ENCODE results near the gene ATP1A3. TPM values are rescaled to one million over a fixed set of nuclear protein-coding genes. Genes with fewer than 3 reads are reported as not detected.

Gene ATP1A3
- total RNA-seq, 4 donors from 2014 or later: 0.13 TPM; not detected in 3

- WGBS, 2 donors: 85 to 90% methylated on average over 11 of the region's 11 CpGs
- no peaks in the 10 kb centered on the region for H3K9me3 ChIP-seq
- H3K27me3 ChIP-seq: no peaks in the 10 kb centered on the region
- no peak overlapping the region for H3K27ac ChIP-seq
- no peaks in the 10 kb centered on the region for H3K36me3 ChIP-seq
- H3K4me1 ChIP-seq: no peaks in the 10 kb centered on the region
- no peak for TF ChIP-seq POLR2A (IDR thresholded peaks at IDR 0.05)
- TF ChIP-seq, protein P1, sequence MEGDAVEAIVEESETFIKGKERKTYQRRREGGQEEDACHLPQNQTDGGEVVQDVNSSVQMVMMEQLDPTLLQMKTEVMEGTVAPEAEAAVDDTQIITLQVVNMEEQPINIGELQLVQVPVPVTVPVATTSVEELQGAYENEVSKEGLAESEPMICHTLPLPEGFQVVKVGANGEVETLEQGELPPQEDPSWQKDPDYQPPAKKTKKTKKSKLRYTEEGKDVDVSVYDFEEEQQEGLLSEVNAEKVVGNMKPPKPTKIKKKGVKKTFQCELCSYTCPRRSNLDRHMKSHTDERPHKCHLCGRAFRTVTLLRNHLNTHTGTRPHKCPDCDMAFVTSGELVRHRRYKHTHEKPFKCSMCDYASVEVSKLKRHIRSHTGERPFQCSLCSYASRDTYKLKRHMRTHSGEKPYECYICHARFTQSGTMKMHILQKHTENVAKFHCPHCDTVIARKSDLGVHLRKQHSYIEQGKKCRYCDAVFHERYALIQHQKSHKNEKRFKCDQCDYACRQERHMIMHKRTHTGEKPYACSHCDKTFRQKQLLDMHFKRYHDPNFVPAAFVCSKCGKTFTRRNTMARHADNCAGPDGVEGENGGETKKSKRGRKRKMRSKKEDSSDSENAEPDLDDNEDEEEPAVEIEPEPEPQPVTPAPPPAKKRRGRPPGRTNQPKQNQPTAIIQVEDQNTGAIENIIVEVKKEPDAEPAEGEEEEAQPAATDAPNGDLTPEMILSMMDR (IDR thresholded peaks at IDR 0.05): no peak
- no peak for DNase-seq
- intact Hi-C loops (cut with DNase I): no loop called here
- no peak overlapping the region for H3K4me3 ChIP-seq (replicated peaks in 1 of 3)
These were observed 16.5 kb upstream of the ATP1A3 start for GRCh38 chr19:42010245-42011126.

GRCh38 chr19:42006569-42006968, 12.5 kb upstream of the ATP1A3 start:
- intact Hi-C loops (cut with DNase I): no loop called here
- H3K9me3 ChIP-seq: no peaks in the 10 kb centered on the region
- H3K4me1 ChIP-seq: no peaks in the 10 kb centered on the region
- no peak for DNase-seq
- no peak overlapping the region for H3K4me3 ChIP-seq (replicated peaks in 1 of 3)
- 89 to 95% methylated on average over 10 to 13 of the region's 13 CpGs for WGBS, 2 donors
- H3K27me3 ChIP-seq: no peaks in the 10 kb centered on the region
- no peaks in the 10 kb centered on the region for H3K36me3 ChIP-seq
- no peak overlapping the region for H3K27ac ChIP-seq
- no peak for TF ChIP-seq POLR2A (IDR thresholded peaks at IDR 0.05)
- TF ChIP-seq, protein P1 (IDR thresholded peaks at IDR 0.05): no peak

DNA sequence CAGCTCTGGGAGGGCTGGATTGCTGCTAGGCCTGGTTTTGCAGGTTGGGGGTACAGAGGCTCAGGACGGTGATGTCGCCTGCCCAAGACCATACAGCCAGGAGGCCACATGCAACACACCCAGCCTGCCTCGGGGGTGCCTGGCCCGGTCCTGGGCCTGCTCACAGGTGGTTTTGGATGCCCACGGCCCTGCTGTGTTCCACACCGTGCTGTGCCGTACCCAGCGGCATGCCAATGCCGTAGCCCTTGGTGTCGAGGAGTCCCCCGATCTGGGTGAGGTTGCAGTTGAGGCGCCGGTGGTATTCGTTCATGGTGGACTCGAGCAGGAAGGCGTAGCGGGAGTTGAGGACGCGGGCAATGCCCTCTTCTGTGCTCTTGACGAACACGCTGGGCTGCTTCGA, 11.5 kb upstream of the ATP1A3 start:
- H3K36me3 ChIP-seq: no peaks in the 10 kb centered on the region
- no peak overlapping the region for H3K4me3 ChIP-seq (replicated peaks in 1 of 3)
- intact Hi-C loops (cut with DNase I): no loop called here
- 97 to 99% methylated on average over 17 to 19 of the region's 22 CpGs for WGBS, 2 donors
- no peaks in the 10 kb centered on the region for H3K9me3 ChIP-seq
- no peak for TF ChIP-seq POLR2A (IDR thresholded peaks at IDR 0.05)
- TF ChIP-seq, protein P1 (IDR thresholded peaks at IDR 0.05): no peak
- H3K27ac ChIP-seq: no peak overlapping the region
- DNase-seq: no peak
- H3K27me3 ChIP-seq: no peaks in the 10 kb centered on the region
- H3K4me1 ChIP-seq: no peaks in the 10 kb centered on the region

- peaks cover 0 to under 1% of the 10 kb centered on the region in 2 donors for H3K4me1 ChIP-seq
- H3K36me3 ChIP-seq: no peaks in the 10 kb centered on the region
- 83 to 85% methylated on average over 16 to 19 of the region's 21 CpGs for WGBS, 2 donors
- H3K9me3 ChIP-seq: no peaks in the 10 kb centered on the region
- no peak for DNase-seq
- no peak overlapping the region for H3K27ac ChIP-seq
- no peak overlapping the region for H3K4me3 ChIP-seq (replicated peaks in 1 of 3)
- intact Hi-C loops (cut with DNase I): no loop called here
- H3K27me3 ChIP-seq: no peaks in the 10 kb centered on the region
- TF ChIP-seq, protein P1 (IDR thresholded peaks at IDR 0.05): no peak
- no peak for TF ChIP-seq POLR2A (IDR thresholded peaks at IDR 0.05)
These were observed 9.7 kb upstream of the ATP1A3 start for GRCh38 chr19:42003506-42004294.

- H3K9me3 ChIP-seq: no peaks in the 10 kb centered on the region
- H3K27me3 ChIP-seq: no peaks in the 10 kb centered on the region
- H3K4me3 ChIP-seq (replicated peaks in 1 of 3): no peak overlapping the region
- DNase-seq: no peak
- TF ChIP-seq, protein P1 (IDR thresholded peaks at IDR 0.05): no peak
- peaks cover 0 to 4% of the 10 kb centered on the region in 2 donors for H3K4me1 ChIP-seq
- no peaks in the 10 kb centered on the region for H3K36me3 ChIP-seq
- 82 to 83% methylated on average over 7 of the region's 7 CpGs for WGBS, 2 donors
- no peak overlapping the region for H3K27ac ChIP-seq
- intact Hi-C loops (cut with DNase I): no loop called here
These were observed 5.8 kb upstream of the ATP1A3 start for GRCh38 chr19:41999878-42000208.

Measured in thyroid gland (tissue), 4 donors.